CD8-positive, alpha-beta memory T cell (primary cell): Measurements from ENCODE around the gene PIK3AP1. TPM values are rescaled to one million over a fixed set of nuclear protein-coding genes. Genes with fewer than 3 reads are reported as not detected.

Experiments
- CTCF ChIA-PET: fragments of 350-600 bp; sonication (Branson Sonifier 250); formaldehyde crosslinking; loops from one replicate; lab custom pipeline; 2021; ENCODE audit warnings: antibody characterized with exemption; lab: Charles Lee
- POLR2A ChIA-PET: fragments of 350-600 bp; sonication (Branson Sonifier 250); formaldehyde crosslinking; loops from one replicate; lab custom pipeline; 2021; ENCODE audit warnings: antibody characterized with exemption; lab: Charles Lee
- DNase-seq, 5 donors: peaks; one replicate each; pipeline versions ENCODE4 v3.0.0 to v3.0.0-alpha.2; 2020 to 2022; ENCODE audit warnings: mixed read lengths in 1 of 5
- H3K27ac ChIP-seq: one replicate; pipeline ENCODE4 v1.7.0; 2013; ENCODE audit warnings: low read depth, mild to moderate bottlenecking, low read length, moderate library complexity
- H3K27me3 ChIP-seq: 2 replicates; pipeline ENCODE4 v1.7.0; 2013; ENCODE audit warnings: low read length, mild to moderate bottlenecking; ENCODE audit not compliant: insufficient read depth, poor library complexity, severe bottlenecking
- H3K36me3 ChIP-seq: 2 replicates; pipeline ENCODE4 v1.7.0; 2013; ENCODE audit warnings: mild to moderate bottlenecking, low read length, moderate library complexity; ENCODE audit not compliant: insufficient read depth
- H3K4me1 ChIP-seq: 2 replicates; pipeline ENCODE4 v1.7.0; 2013; ENCODE audit warnings: mild to moderate bottlenecking, low read length, moderate library complexity; ENCODE audit not compliant: insufficient read depth
- H3K4me3 ChIP-seq: 2 replicates; pipeline ENCODE4 v1.7.0; 2013; ENCODE audit warnings: mild to moderate bottlenecking, low read length
- H3K9me3 ChIP-seq: 2 replicates; pipeline ENCODE4 v1.7.0; 2013; ENCODE audit warnings: mild to moderate bottlenecking, low read length
- H3K27ac Mint-ChIP-seq, 8 donors: one replicate each; pipeline ENCODE4 v1.8.0; 2020 to 2021; ENCODE audit warnings: mixed read lengths in 8 of 8, mild to moderate bottlenecking in 6 of 8, inconsistent platforms in 3 of 8, moderate library complexity in 3 of 8
- H3K27me3 Mint-ChIP-seq, 2 donors: one replicate each; pipeline ENCODE4 v1.8.0; 2020 to 2021; ENCODE audit warnings: mixed read lengths in 2 of 2, mild to moderate bottlenecking in 1 of 2, moderate library complexity in 1 of 2
- H3K36me3 Mint-ChIP-seq, 3 donors: one replicate each; pipeline ENCODE4 v1.8.0; 2020 to 2021; ENCODE audit warnings: mixed read lengths in 3 of 3, inconsistent platforms in 1 of 3, mild to moderate bottlenecking in 1 of 3
- H3K4me1 Mint-ChIP-seq, 3 donors: one replicate each; pipeline ENCODE4 v1.8.0; 2020 to 2021; ENCODE audit warnings: mixed read lengths in 3 of 3, inconsistent platforms in 1 of 3, mild to moderate bottlenecking in 1 of 3
- H3K4me3 Mint-ChIP-seq, 7 donors: one replicate each; pipeline ENCODE4 v1.8.0; 2020 to 2021; ENCODE audit warnings: mixed read lengths in 7 of 7, mild to moderate bottlenecking in 6 of 7, moderate library complexity in 4 of 7, inconsistent platforms in 2 of 7
- H3K9me3 Mint-ChIP-seq, 5 donors: one replicate each; pipeline ENCODE4 v1.8.0; 2020 to 2022; ENCODE audit warnings: mixed read lengths in 5 of 5, mild to moderate bottlenecking in 3 of 5, moderate library complexity in 2 of 5, inconsistent platforms in 1 of 5
- polyA plus RNA-seq: library from polyadenylated mRNA; unstranded; fragments of 300-500 nt; fragmentation: Illumina TruSeq; gene quantifications from one replicate; pipeline ENCODE4 v1.2.3, GENCODE V29; 2021
- total RNA-seq, 2 experiments: library from RNA; stranded (reverse); gene quantifications; one replicate each; pipeline ENCODE4 v1.2.3, GENCODE V29; 2021

PIK3AP1 gene
- total and polyA plus RNA-seq, 3 experiments from 2014 or later, result 5.7 to 37.0 (median 6.7) TPM

DNA sequence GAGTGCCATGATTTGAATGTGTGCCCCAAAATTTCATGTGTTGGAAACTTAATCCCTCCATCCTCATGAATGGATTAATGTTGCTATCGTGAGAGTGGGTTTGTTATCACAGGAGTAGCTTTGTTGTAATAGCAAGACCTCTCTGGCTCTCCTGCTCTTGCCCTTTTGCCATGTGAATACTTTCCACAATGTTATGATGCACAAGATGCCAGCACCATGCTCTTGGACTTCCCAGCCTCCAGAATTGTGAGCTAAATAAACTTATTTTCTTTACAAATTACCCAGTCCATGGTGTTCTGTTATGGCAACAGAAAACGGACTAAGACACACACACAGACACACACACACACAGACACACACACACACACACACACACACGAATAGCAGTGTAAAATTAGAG lies 82.2 kb downstream of the PIK3AP1 start:
- Histone ChIP-seq H3K4me1 (no peaks in the 10 kb centered on the region), H3K27me3 (no peaks in the 10 kb centered on the region), H3K4me3 (no peak overlapping the region), H3K36me3 (no peaks in the 10 kb centered on the region), H3K27ac (no peak overlapping the region), H3K9me3 (no peaks in the 10 kb centered on the region)
- DNase-seq, result no peak
- ChIA-PET CTCF (interaction anchor here (0.6 kb wide), 1 partner anchor 111 kb away, joined by 3 read pairs; no protein-coding TSS in a partner anchor), POLR2A (no interaction called here)
- Mint-ChIP-seq H3K36me3 (peaks cover 0 to 3% (median 1%) of the 10 kb centered on the region in 3 donors), H3K4me3 (no peak overlapping the region), H3K9me3 (no peaks in the 10 kb centered on the region), H3K4me1 (peaks cover 5 to 6% (median 6%) of the 10 kb centered on the region in 3 donors), H3K27ac (no peak overlapping the region), H3K27me3 (peaks cover 0 to 2% of the 10 kb centered on the region in 2 donors)

DNA sequence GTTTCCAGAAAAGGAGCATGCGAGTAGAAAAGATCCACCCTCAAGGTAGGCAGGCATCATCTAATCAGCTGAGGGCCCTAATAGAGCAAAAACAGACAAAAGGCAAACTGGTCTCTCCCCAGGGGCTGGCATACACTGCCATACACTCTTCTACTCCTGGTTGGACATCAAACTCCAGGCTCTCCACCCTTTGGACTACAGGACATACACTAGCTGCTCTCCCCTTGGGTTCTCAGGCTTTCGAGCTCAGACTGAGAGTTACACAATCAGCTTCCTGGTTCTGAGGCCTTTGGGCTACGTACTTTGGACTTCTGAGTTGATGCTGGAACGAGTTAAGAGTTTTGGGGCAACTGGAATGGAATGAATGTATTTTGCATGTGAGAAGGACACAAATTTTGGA lies 82.6 kb downstream of the PIK3AP1 start:
- Histone ChIP-seq H3K27ac (no peak overlapping the region), H3K27me3 (no peaks in the 10 kb centered on the region), H3K36me3 (no peaks in the 10 kb centered on the region), H3K9me3 (no peaks in the 10 kb centered on the region), H3K4me1 (no peaks in the 10 kb centered on the region), H3K4me3 (no peak overlapping the region)
- H3K4me1 Mint-ChIP-seq, result peaks cover 5 to 6% (median 6%) of the 10 kb centered on the region in 3 donors
- no peak overlapping the region for H3K4me3 Mint-ChIP-seq
- peaks cover 0 to 2% of the 10 kb centered on the region in 2 donors for H3K27me3 Mint-ChIP-seq
- peaks cover 0 to 3% (median 1%) of the 10 kb centered on the region in 3 donors for H3K36me3 Mint-ChIP-seq
- no peak overlapping the region for H3K27ac Mint-ChIP-seq
- ChIA-PET CTCF (no interaction called here), POLR2A (no interaction called here)
- no peak for DNase-seq
- no peaks in the 10 kb centered on the region for H3K9me3 Mint-ChIP-seq

- Mint-ChIP-seq H3K9me3 (no peaks in the 10 kb centered on the region), H3K27ac (peak overlapping the region in 2 of 8 donors; percentile 15 to 23), H3K27me3 (peaks cover 0 to 2% of the 10 kb centered on the region in 2 donors), H3K4me3 (no peak overlapping the region), H3K4me1 (peaks cover 5 to 6% (median 6%) of the 10 kb centered on the region in 3 donors), H3K36me3 (peaks cover 0 to 3% (median 1%) of the 10 kb centered on the region in 3 donors)
- no peak for DNase-seq
- ChIA-PET CTCF (interaction anchor here (0.6 kb wide), 1 partner anchor 388 kb away, joined by 3 read pairs; no protein-coding TSS in a partner anchor), POLR2A (no interaction called here)
- Histone ChIP-seq H3K27me3 (no peaks in the 10 kb centered on the region), H3K36me3 (no peaks in the 10 kb centered on the region), H3K4me1 (no peaks in the 10 kb centered on the region), H3K27ac (no peak overlapping the region), H3K9me3 (no peaks in the 10 kb centered on the region), H3K4me3 (no peak overlapping the region)
Measured at GRCh38 chr10:96636551-96636950, 83.8 kb downstream of the PIK3AP1 start.

DNA sequence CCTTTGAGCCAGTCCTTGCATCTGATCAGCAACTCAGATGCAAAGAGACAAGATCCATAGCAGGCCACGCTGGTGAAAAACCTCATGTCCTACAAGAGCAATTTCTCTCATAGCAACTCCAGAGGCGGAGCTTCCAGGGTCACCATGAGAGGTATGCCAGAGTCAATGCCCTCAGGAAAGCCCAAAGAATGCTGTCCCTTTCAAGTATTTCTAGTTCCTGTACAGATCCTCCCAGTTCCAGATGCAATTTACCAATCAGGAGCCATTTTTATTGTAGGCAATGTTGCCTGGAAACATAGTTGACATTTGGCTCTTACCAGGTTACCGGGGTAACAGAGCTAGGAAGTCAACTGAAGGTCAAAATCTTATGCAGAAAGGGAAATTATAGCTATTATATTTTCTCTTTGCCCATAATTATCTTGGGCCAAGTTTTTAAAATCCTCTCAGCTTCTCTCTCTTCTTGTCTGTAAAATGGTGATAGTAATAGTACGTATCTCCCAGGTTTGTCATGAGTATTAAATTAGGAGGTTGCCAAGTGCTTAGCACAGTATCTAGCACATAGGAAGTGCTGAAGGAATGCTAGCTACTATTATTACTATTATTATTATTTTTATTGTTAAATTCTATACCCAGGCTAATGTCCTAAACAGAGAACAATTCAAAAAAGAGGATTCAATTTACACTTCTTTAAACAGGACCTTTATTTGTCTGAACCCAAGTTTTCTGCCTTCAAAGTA lies 87.2 kb downstream of the PIK3AP1 start:
- Mint-ChIP-seq H3K27me3 (no peaks in the 10 kb centered on the region), H3K4me1 (no peaks in the 10 kb centered on the region), H3K27ac (peak overlapping the region in 1 of 8 donors; percentile 40), H3K4me3 (no peak overlapping the region), H3K36me3 (peaks cover 0 to 1% (median 0%) of the 10 kb centered on the region in 3 donors), H3K9me3 (no peaks in the 10 kb centered on the region)
- ChIA-PET CTCF (interaction anchor here (1.2 kb wide), 2 partner anchors 8 to 564 kb away, joined by 3 to 5 read pairs; no protein-coding TSS in a partner anchor), POLR2A (no interaction called here)
- Histone ChIP-seq H3K36me3 (no peaks in the 10 kb centered on the region), H3K27me3 (no peaks in the 10 kb centered on the region), H3K4me3 (no peak overlapping the region), H3K9me3 (no peaks in the 10 kb centered on the region), H3K4me1 (no peaks in the 10 kb centered on the region), H3K27ac (no peak overlapping the region)
- DNase-seq, result no peak

DNA sequence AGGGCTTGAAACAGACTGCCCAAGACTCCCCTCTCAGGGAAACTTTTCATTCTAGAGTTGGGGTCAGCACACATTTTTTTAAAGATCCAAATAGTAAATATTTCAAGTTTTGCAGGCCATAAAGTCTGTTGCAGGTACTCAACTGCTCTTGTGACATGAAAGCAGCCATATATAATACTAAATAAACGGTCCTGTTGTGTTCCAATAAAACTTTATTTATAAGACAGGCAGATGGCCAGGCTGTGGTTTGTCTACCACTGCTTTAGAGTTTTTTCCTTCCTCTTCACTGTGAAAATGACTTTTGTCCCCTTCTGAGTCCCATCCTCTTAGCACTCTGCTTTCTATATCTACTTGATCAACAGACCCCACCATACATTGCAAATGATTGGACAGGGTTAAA lies 93.0 kb downstream of the PIK3AP1 start:
- no peak for DNase-seq
- Histone ChIP-seq H3K4me1 (no peaks in the 10 kb centered on the region), H3K4me3 (no peak overlapping the region), H3K9me3 (no peaks in the 10 kb centered on the region), H3K36me3 (no peaks in the 10 kb centered on the region), H3K27me3 (no peaks in the 10 kb centered on the region), H3K27ac (no peak overlapping the region)
- Mint-ChIP-seq H3K36me3 (peaks cover 5 to 16% (median 7%) of the 10 kb centered on the region in 3 donors), H3K27me3 (no peaks in the 10 kb centered on the region), H3K4me1 (no peaks in the 10 kb centered on the region), H3K4me3 (no peak overlapping the region), H3K27ac (peak overlapping the region in 1 of 8 donors; percentile 67), H3K9me3 (no peaks in the 10 kb centered on the region)
- ChIA-PET POLR2A (no interaction called here), CTCF (no interaction called here)

DNA sequence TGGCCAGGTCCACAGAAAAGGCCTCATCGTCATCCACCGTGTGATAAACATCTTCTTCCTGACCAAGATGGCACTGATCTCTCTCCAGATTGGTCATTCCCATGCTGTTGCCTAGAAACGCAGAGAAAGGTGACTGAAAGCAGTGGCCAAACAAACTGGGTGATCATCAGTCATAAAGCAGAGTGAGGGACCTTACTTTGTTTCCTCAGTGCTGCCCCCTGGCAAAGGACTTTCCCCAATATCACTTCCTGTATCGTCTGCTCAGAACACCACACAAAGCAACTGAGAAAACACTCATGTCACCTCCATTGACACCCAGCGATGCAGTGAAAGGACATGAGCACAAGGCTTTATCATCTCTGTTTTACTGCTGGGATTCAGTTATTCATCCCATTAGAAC lies 93.5 kb downstream of the PIK3AP1 start:
- H3K36me3 Mint-ChIP-seq, result peaks cover 5 to 16% (median 7%) of the 10 kb centered on the region in 3 donors
- DNase-seq, result peak in 1 of 5 donors; percentile 5
- H3K9me3 Mint-ChIP-seq, result no peaks in the 10 kb centered on the region
- no peaks in the 10 kb centered on the region for H3K27me3 Mint-ChIP-seq
- peak overlapping the region in 1 of 8 donors; percentile 92 for H3K27ac Mint-ChIP-seq
- Histone ChIP-seq H3K4me1 (no peaks in the 10 kb centered on the region), H3K4me3 (no peak overlapping the region), H3K27ac (no peak overlapping the region), H3K9me3 (no peaks in the 10 kb centered on the region), H3K36me3 (no peaks in the 10 kb centered on the region), H3K27me3 (no peaks in the 10 kb centered on the region)
- H3K4me1 Mint-ChIP-seq, result no peaks in the 10 kb centered on the region
- ChIA-PET POLR2A (interaction anchor here (0.6 kb wide), 1 partner anchor 77 kb away, joined by 4 read pairs; no protein-coding TSS in a partner anchor), CTCF (no interaction called here)
- no peak overlapping the region for H3K4me3 Mint-ChIP-seq

- Mint-ChIP-seq H3K4me3 (no peak overlapping the region), H3K9me3 (no peaks in the 10 kb centered on the region), H3K27me3 (no peaks in the 10 kb centered on the region), H3K36me3 (peaks cover 5 to 24% (median 7%) of the 10 kb centered on the region in 3 donors), H3K4me1 (no peaks in the 10 kb centered on the region), H3K27ac (no peak overlapping the region)
- H3K27me3 ChIP-seq, result no peaks in the 10 kb centered on the region
- POLR2A ChIA-PET, result no interaction called here
- no peaks in the 10 kb centered on the region for H3K4me1 ChIP-seq
- H3K36me3 ChIP-seq, result no peaks in the 10 kb centered on the region
- CTCF ChIA-PET, result no interaction called here
- H3K27ac ChIP-seq, result no peak overlapping the region
- H3K9me3 ChIP-seq, result no peaks in the 10 kb centered on the region
- H3K4me3 ChIP-seq, result no peak overlapping the region
- no peak for DNase-seq
Measured at GRCh38 chr10:96625173-96625572, 95.1 kb downstream of the PIK3AP1 start.

- no peaks in the 10 kb centered on the region for H3K27me3 Mint-ChIP-seq
- no peaks in the 10 kb centered on the region for H3K4me1 Mint-ChIP-seq
Measured at GRCh38 chr10:96622013-96622787, 98.1 kb downstream of the PIK3AP1 start.

More at GRCh38 chr10:96622013-96622787, 98.1 kb downstream of the PIK3AP1 start:
- Histone ChIP-seq H3K36me3 (no peaks in the 10 kb centered on the region), H3K4me1 (no peaks in the 10 kb centered on the region), H3K4me3 (no peak overlapping the region), H3K27ac (no peak overlapping the region), H3K9me3 (no peaks in the 10 kb centered on the region), H3K27me3 (no peaks in the 10 kb centered on the region)
- ChIA-PET CTCF (interaction anchor here (2.6 kb wide), 1 partner anchor 18 kb away, joined by 8 read pairs; no protein-coding TSS in a partner anchor), POLR2A (no interaction called here)
- H3K36me3 Mint-ChIP-seq, result peaks cover 2 to 28% (median 4%) of the 10 kb centered on the region in 3 donors
- H3K4me3 Mint-ChIP-seq, result no peak overlapping the region
- no peak for DNase-seq
- no peaks in the 10 kb centered on the region for H3K9me3 Mint-ChIP-seq
- peak overlapping the region in 1 of 8 donors; percentile 42 for H3K27ac Mint-ChIP-seq
